Endothelial cell (in vitro differentiated cells): ENCODE results near the gene SGSM2. TPM values are rescaled to one million over a fixed set of nuclear protein-coding genes. Genes with fewer than 3 reads are reported as not detected.

Experiments used
- DNase-seq: peaks from one replicate; pipeline ENCODE4 v3.0.0; 2021; ENCODE audit warnings: low spot score
- H3K27ac Mint-ChIP-seq: one replicate; pipeline ENCODE4 v1.8.0; 2021; ENCODE audit warnings: mixed read lengths, inconsistent platforms; ENCODE audit not compliant: unreplicated experiment
- H3K27me3 Mint-ChIP-seq: one replicate; pipeline ENCODE4 v1.8.0; 2021; ENCODE audit warnings: mild to moderate bottlenecking, moderate library complexity, mixed read lengths, inconsistent platforms; ENCODE audit not compliant: unreplicated experiment
- H3K36me3 Mint-ChIP-seq: one replicate; pipeline ENCODE4 v1.8.0; 2021; ENCODE audit warnings: mild to moderate bottlenecking, low read depth, mixed read lengths, inconsistent platforms; ENCODE audit not compliant: unreplicated experiment
- H3K4me1 Mint-ChIP-seq: one replicate; pipeline ENCODE4 v1.8.0; 2021; ENCODE audit warnings: mild to moderate bottlenecking, mixed read lengths, inconsistent platforms; ENCODE audit not compliant: unreplicated experiment
- H3K4me3 Mint-ChIP-seq: one replicate; pipeline ENCODE4 v1.8.0; 2021; ENCODE audit warnings: mild to moderate bottlenecking, mixed read lengths, inconsistent platforms; ENCODE audit not compliant: unreplicated experiment
- H3K9me3 Mint-ChIP-seq: one replicate; pipeline ENCODE4 v1.8.0; 2021; ENCODE audit warnings: mixed read lengths, inconsistent platforms; ENCODE audit not compliant: unreplicated experiment
- CTCF ChIP-seq: fragments of 200-600 bp; sonication (generic); IDR thresholded peaks from one replicate; pipeline ENCODE4 v1.5.0; 2021; ENCODE audit warnings: antibody characterized with exemption; ENCODE audit not compliant: unreplicated experiment
- total RNA-seq: library from RNA; stranded (reverse); fragmentation: NEBNext Ultra II Directional; extraction: Animal tissue kit (Norgen Biotek cat#: 25700); gene quantifications from one replicate; pipeline ENCODE4 v1.2.1, GENCODE V29; 2021; ENCODE audit not compliant: unreplicated experiment

Gene SGSM2
- total RNA-seq, 1 donor from 2014 or later, result 65.4 TPM

DNA sequence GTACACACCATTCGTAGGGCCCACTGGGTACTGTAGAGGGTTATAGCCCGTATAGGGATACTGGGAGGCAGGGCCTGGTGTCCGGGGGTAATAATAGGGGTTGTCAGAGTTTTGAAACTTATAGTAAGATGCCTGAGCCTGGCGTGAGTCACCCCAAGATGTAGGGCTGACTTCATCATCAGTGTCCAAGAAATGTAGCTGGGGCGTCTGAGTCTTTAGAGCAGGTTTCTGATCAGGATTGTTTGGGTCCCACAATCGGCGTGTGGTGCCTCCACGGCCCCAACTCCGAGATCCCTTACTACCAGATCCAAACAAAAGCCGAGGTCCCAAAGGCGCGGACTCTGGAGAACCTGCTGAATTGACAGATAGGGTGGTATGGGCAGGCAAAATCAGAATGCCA, 38.2 kb upstream of the SGSM2 start:
- Mint-ChIP-seq H3K4me3 (no peak overlapping the region), H3K4me1 (peaks cover 19% of the 10 kb centered on the region), H3K9me3 (no peaks in the 10 kb centered on the region), H3K27me3 (peaks cover 7% of the 10 kb centered on the region), H3K27ac (no peak overlapping the region), H3K36me3 (peaks cover 34% of the 10 kb centered on the region)
- no peak for TF ChIP-seq CTCF
- DNase-seq, result no peak

DNA sequence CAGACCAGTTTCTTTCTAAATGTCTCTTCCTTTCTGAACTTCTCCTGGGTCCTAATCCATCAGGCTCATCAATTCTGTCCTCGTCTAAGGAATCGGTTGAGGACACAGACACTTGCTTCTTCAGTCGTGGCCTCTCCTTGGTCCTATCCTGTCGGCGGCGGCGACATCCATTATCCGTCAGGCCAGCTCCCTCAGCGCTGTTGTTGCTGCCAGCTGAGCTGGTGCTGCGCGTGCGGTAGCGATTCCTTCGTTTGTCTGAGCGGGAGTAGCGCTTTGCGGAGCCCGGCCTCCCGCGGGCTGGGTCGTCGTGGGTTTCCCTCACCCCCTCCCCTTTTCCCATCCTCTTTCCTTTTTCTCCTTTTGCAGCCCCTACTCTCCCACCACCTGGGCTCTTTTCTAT, 37.5 kb upstream of the SGSM2 start:
- peak overlapping the region; percentile 73 for H3K27ac Mint-ChIP-seq
- H3K9me3 Mint-ChIP-seq, result no peaks in the 10 kb centered on the region
- peaks cover 19% of the 10 kb centered on the region for H3K4me1 Mint-ChIP-seq
- peaks cover 7% of the 10 kb centered on the region for H3K27me3 Mint-ChIP-seq
- DNase-seq, result no peak
- peaks cover 29% of the 10 kb centered on the region for H3K36me3 Mint-ChIP-seq
- H3K4me3 Mint-ChIP-seq, result peak overlapping the region; percentile 33
- no peak for TF ChIP-seq CTCF

DNA sequence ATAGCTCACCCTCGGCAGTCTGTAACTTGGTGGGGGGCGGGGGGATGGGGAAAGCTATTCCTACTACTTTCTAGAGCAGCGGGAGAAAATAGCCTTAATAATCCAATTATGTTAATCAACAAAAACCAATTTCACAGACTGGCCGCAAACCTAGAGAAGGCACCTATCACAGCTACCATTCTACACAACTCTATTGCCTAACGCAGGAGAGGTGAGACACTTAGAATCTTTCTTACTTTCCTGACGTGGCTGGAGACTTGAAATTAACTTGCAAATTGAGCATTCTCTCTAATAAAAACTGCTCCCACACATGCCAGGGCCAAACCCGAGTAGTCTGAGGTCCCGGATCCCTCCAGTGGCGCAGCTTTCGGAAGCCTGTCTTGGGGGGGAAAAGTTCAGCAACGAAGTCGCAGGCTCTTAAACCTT, 34.5 kb upstream of the SGSM2 start:
- no peak for DNase-seq
- Mint-ChIP-seq H3K27ac (peak overlapping the region; percentile 67), H3K4me1 (peaks cover 23% of the 10 kb centered on the region), H3K4me3 (peak overlapping the region; percentile 95), H3K9me3 (no peaks in the 10 kb centered on the region), H3K27me3 (peaks cover 7% of the 10 kb centered on the region), H3K36me3 (peaks cover 11% of the 10 kb centered on the region)
- TF ChIP-seq CTCF, result no peak

DNA sequence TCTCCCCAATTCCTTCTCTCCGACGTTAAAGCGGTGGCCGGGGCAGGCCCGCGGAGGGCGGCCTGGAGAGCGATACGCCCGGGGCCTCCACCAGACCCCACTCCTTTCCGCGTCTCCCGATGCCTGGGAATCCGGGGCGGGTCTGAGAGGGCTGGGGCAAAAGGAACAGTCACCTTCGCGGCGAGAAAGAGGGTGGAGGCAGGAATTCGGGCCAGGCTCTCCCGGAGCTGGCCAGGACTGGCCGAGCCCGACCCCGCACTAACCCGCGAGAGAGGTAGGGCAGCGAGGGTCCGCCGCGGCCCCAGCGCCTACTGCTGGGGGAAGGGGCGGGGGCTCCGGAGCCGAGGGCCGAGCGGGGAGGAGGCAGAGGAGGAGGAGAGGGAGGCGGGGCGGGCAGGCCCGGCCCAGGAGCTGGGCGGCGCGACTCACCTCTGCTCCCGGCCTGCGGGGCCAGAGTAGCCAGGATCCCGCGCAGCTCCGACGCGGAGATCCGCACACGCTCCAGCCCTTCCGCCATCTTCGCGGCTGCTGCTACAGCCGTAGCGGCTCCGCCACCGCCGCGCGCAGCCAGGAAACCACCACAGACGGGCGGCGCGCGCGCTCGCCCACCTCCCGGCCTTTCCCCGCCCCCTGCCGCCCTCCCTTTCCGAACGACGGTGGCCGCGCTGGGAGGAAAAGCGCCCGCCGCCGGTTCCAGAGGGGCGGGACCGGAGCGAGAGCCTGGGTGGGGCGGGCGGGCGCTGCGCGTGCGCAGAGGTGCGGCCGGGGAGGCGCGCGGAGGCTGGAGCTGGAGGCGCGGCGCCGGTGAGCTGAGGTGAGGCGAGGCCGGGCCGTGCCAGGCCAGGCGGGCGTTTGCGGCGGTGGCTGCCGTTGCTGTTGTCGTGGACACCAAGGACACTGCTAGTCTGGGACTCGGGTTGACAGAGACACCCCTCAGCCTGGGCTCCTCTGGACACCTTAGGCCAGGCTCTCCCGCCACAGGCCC, 33.8 kb upstream of the SGSM2 start, which contains the start of the genes SMG6 and SRR:
SMG6 (minus strand) TSS at position 582 of the 985 bp plus-strand sequence; CDS start at position 517, 65 bp downstream.
SRR (plus strand) TSS at position 747 of the 985 bp plus-strand sequence. CDS start 11,611 bp downstream, outside the sequence.
- TF ChIP-seq CTCF, result no peak
- H3K4me3 Mint-ChIP-seq, result peak within 1 kb of the TSS; percentile 95
- H3K27me3 Mint-ChIP-seq, result peaks cover 7% of the 10 kb centered on the region
- H3K9me3 Mint-ChIP-seq, result no peaks in the 10 kb centered on the region
- DNase-seq, result peak; percentile 93
- peaks cover 11% of the 10 kb centered on the region for H3K36me3 Mint-ChIP-seq
- peak within 1 kb of the TSS; percentile 67 for H3K27ac Mint-ChIP-seq
- H3K4me1 Mint-ChIP-seq, result peaks cover 23% of the 10 kb centered on the region

DNA sequence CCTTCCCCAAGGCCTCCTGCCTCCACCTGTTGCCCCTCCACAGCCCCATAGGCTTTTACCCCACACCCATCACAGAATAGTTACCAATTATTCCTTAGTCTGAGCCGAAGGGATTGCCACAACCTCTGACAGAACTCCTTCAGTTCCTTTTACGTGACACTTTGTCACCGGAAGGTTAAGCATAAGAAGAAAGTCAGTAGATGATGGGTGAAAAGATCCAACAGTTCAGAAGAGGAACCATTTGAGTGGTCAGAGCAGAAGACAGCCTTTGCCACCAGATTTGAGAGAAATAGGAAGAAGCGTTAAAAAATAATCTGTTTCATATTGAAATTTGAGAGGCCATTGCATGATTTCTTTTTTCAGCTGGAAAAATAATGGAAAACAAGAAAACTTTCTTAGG, 32.4 kb upstream of the SGSM2 start:
- Mint-ChIP-seq H3K36me3 (peaks cover 5% of the 10 kb centered on the region), H3K9me3 (no peaks in the 10 kb centered on the region), H3K4me1 (peaks cover 19% of the 10 kb centered on the region), H3K4me3 (peak overlapping the region; percentile 28), H3K27ac (no peak overlapping the region), H3K27me3 (peaks cover 7% of the 10 kb centered on the region)
- DNase-seq, result no peak
- TF ChIP-seq CTCF, result no peak
